DMS114 treated with DMSO at 0.1 percent for 48 hours (cell line): Measurements from ENCODE around the gene AP2B1.
"Not testable (repeated sequence)": the region's sequence is repeated elsewhere in the genome, so short reads cannot be mapped to it uniquely, and the experiment has no call there.

Experiments used
- DNase-seq: peaks from one replicate; lab custom pipeline; 2025; ENCODE audit not compliant: unreplicated experiment; lab: John Stamatoyannopoulos, UW

Gene AP2B1

DNA sequence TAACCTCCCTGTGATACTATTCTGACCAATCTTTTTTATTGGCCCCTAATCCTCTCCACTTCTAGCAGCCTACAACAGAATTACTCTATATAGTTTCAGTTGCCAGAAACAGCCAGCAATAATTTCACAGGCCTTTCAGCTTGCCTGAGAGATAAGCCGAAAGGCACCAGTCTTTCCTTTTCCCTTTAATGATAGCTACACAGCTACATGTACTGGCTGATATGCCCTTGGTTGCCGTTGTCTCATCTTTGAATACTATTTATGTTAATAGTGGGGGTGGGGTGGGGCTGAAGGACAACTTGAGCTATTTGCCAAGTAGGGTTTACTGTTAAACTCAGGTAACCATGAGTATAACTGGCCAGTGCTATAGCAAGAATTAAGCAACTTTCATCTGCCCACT is 108.5 kb downstream of the AP2B1 start:
- no peak for DNase-seq

DNA sequence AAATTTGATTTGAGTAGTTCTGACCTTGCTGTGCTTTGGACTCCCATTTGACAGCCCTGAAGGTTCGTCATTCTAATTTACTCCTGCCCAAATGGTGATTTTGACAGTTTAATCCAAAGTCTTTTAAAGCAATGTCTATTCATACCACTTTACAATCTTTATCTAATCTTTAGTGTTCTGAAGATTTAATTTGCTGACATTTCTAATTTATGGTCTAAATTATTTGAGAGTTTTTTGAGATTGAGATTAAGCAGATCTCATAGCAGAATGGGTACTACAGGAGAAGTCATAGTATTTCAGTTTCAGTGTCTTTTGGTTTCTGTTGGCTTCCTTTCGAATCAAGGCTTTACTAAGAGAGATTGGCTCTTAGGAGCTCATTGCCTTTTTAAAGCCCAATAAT is 111.7 kb downstream of the AP2B1 start:
- no peak for DNase-seq

GRCh38 chr17:35700150-35700549 is 113.0 kb downstream of the AP2B1 start:
- DNase-seq = no peak

DNA sequence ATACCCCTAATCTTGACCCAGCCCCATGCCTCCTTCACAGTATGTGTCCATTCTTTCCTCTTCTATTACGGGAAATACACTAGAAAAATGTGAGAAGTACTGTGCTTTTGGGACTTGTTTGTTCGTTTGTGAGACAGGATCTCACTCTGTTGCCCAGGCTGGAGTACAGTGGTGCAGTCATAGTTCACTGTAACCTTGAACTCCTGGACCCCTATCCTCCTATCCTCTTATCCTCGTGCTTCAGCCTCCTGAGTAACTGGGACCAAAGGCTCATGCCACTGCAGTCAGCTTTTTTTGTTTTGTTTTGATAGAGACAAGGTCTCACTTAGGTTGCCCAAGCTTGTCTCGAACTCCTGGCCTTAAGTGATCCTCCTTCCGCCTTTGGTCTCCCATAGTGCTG is 114.4 kb downstream of the AP2B1 start:
- no peak for DNase-seq

GRCh38 chr17:35703308-35703707 is 116.2 kb downstream of the AP2B1 start:
- not testable (repeated sequence) for DNase-seq

DNA sequence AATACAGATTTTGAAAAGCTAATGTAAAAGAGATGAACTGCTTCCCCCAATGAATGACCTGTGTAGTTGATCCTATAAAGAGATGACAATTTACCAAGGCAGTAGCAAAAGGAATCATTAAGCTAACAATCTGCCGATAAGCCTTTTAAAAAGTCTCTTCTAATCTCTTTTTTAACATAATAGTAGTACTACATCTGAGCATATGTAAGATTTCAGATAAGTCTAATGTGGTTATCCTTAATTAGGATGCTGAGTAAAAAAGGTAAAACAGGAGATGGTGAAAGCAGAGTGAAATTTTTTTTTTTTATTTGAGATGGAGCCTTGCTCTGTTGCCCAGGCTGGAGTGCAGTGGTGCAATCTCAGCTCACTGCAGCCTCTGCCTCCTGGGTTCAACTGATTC is 118.1 kb downstream of the AP2B1 start:
- no peak for DNase-seq

DNA sequence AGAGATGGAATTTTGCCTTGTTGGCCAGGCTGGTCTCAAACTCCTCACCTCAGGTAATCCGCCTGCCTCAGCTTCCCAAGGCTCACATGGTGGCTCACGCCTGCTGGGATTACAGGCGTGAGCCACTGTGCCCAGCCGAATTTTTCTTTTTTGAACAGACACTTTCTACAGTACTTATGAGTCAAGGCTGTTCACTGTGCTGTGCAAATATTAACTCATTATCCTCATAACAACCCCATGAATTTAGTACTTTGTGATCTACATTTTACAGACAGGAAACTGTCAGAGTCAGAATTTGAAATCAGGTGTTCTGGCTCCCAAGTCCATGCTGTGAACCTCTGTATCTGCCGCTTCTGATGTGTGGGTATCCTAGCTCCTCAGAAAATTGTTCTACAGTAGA is 118.6 kb downstream of the AP2B1 start:
- DNase-seq = no peak

- DNase-seq = no peak
These were observed 121.0 kb downstream of the AP2B1 start for GRCh38 chr17:35708149-35708548.

DNA sequence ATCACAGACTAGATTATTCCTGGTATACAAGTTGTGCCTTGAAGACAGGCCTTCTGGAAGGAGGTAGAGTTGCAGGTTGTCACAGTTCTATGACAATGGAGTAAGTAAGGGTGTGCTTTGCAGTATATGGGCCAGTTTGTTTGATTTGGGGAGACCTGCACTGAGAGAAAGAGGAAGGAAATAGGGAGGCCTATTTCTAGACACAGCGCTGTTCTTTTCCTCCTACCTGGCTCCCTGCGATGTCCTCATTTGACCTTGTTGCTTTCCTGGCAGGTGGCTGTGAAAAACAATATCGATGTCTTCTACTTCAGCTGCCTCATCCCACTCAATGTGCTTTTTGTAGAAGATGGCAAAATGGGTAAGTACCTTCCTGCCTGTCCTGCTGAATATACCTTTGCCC is 121.8 kb downstream of the AP2B1 start:
- DNase-seq = no peak

GRCh38 chr17:35709874-35710273 is 122.8 kb downstream of the AP2B1 start:
- DNase-seq = no peak

GRCh38 chr17:35710950-35711349 is 123.8 kb downstream of the AP2B1 start:
- no peak for DNase-seq

DNA sequence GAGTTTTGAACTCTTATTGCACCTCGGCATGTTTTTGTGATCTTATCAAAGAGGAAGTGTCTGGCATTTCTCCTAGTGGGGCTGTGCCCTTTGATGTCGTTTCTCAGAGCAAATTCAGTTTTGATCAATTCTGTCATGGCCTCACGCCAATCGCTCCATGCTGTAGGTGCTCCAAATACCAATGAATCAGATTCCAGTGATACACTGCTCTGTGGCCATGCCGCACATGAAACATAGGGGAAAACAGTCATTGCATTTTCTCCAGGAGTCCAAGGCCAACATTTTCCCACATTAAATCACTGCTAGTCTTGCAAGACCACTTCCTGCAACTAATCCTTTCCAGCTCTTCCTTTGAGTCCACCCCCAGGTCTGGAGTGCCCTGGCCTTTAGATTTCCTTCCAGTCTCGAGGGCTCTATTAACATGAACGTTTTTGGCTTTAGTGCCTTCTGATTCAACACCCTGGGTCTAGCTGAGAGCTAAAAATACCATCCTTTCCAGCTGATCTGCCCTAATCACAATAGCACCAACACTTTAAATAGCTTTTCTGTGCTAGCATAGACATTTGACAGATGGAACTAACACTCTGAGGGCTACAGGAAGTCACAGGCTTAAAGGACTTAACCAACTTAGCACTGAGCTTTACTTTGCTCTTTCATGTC is 126.1 kb downstream of the AP2B1 start:
- no peak for DNase-seq

GRCh38 chr17:35714988-35715387 is 127.9 kb downstream of the AP2B1 start:
- DNase-seq = no peak

DNA sequence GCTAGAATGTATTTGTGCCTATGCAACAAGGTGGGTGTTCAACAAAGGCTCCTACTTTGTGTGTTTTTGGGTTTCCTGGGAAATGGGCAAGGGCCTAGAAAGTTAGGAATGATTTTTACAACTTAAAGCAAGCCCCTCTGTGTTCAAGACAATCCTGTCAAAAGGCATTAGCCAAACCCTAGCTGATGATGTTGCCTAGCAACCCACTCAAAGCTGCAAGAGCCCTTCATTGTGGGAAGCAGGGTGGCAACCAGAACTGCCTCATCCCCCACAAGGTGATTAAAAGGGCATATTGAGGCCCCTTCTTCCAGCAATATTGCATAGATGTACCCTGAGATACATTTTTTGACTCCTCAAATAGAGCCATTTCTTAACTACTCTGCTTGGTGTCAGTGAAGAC is 128.3 kb downstream of the AP2B1 start:
- no peak for DNase-seq

DNA sequence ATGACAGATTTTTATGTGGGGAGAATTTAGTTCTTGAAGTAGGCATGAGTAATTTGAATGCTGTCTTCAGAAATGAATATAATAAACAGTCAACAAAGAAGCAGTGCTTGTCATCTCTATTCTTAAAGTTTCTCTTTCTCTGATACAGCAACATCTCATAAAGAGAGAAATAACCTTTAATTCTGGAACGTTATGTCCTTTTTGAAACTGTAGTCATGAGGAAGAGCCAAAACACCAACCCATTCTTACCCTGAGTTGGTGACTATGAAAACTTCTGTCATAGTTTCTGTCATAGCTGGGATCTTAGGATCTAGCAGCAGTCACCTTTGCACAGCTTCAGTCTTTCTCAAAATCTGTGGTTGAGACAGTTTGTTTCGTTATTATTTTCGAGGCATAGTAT is 129.1 kb downstream of the AP2B1 start:
- DNase-seq = no peak

DNA sequence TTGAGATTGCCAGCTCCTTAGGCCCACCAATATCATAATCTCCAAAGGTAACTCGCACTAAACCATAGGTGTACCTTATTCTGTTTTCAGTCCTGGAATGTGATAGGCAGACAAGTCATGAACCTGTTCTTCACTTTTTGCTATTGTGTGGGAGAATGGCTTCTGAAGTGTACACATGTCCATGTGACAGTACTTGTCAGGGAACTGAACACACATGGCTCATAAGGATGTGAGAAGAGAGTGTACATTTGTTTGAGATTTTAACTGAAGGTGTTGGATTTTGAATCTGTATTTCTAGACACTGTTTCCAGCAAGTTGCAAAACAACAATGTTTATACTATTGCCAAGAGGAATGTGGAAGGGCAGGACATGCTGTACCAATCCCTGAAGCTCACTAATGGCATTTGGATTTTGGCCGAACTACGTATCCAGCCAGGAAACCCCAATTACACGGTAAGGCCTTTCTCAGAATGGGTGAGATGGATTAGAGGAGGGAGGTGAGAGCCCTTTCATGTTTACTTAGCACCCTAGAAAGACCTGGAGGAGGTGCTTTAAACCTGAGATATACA is 129.9 kb downstream of the AP2B1 start:
- DNase-seq = no peak

GRCh38 chr17:35717475-35717874 is 130.4 kb downstream of the AP2B1 start:
- DNase-seq = no peak

DNA sequence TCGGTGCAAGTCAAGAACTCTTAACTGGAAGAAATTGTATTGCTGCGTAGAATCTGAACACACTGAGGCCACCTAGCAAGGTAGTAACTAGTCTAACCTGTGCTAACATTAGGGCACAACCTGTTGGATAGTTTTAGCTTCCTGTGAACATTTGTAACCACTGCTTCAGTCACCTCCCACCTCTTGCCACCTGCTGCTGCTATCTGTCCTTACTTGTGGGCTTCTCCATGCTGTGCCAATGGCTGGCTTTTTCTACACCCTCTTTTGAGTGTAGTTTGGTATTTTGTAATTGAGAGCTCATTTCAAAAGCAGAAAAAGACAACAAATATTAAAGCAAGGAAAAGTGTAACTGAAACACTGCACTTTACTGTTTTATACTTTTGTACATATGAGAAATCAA is 136.6 kb downstream of the AP2B1 start:
- DNase-seq = no peak

DNA sequence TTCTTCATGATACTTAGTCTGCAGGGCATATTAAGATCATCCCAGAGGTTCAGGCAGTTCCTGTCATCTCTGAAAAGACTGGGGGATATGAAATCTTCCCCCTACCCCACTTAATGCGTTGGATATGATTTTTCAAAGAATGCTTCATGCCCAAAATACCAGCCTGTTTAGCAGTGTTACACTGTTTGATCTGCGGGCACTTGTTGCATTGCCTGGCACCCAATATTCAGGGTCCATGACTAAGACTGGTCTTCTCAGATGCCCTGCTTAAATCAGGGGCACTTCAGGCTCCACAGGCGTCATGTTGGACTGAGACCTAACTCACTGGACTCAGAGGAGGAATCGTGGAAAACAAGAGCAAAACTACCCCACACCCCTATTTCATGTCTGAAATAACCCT is 137.9 kb downstream of the AP2B1 start:
- no peak for DNase-seq

- no peak for DNase-seq
These were observed 138.6 kb downstream of the AP2B1 start for GRCh38 chr17:35725802-35726126.

- no peak for DNase-seq
These were observed 139.2 kb downstream of the AP2B1 start for GRCh38 chr17:35726127-35726952.

DNA sequence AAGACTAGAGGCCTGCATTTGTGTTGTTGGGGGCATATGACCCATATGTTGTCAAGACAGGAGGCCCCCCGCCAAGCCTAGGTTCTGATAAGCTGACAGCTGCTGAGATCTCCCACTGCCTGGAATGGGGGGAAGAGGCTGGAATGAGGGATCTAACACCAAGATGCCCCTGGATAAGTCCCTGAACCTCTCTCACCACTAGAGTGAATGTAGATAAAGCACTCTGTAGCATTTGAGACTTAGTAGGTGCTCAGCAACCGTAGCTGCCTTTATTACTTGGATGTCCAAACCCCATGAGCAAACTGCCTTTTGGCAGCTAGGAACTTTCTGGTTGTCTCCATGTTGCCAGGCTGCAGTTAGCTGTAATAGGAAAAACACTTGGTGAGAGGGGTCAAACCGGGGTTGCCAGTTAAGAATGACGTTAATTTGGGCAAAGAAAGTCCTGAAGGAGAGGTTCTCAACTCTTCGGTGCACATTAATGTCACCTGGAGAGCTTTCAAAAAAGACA is 139.9 kb downstream of the AP2B1 start:
- no peak for DNase-seq
